Ovary (tissue), 3 donors: ENCODE data around the gene RUNX1.

Experiments used
- CTCF ChIP-seq, 3 donors: fragments of 450-650 bp in 2 of 3; fragments of 200-600 bp in 1 of 3; IDR thresholded peaks; one replicate each; pipeline versions ENCODE4 v1.5.1 to v1.8.0; 2016 to 2022; ENCODE audit warnings: antibody characterized with exemption in 3 of 3, mild to moderate bottlenecking in 1 of 3
- EP300 ChIP-seq: sonication (generic); formaldehyde crosslinking; IDR thresholded peaks from one replicate; pipeline ENCODE4 v1.6.1; 2017; ENCODE audit warnings: antibody characterized with exemption
- POLR2A ChIP-seq: fragments of 450-650 bp; IDR thresholded peaks from one replicate; pipeline ENCODE4 v1.6.1; 2017; ENCODE audit warnings: antibody characterized with exemption, mild to moderate bottlenecking, moderate library complexity
- donor health status: DM: no; HTN: no; CAD: no.

- TF ChIP-seq POLR2A (no peak), CTCF (IDR thresholded peaks at IDR 0.05) (no peak), EP300 (no peak)
These were observed 29.5 kb downstream of the RUNX1 start for GRCh38 chr21:35019631-35020032.
